Skeletal muscle satellite cell (primary cell): ENCODE results near the gene CEP192.
A peak's percentile ranks its signal among the peaks of the same experiment; 100 is the strongest.

Experiments
- H3K27me3 ChIP-seq: 2 replicates; pipeline ENCODE4 v1.7.0; 2013; ENCODE audit warnings: low read length; ENCODE audit not compliant: control insufficient read depth, insufficient read depth
- H3K36me3 ChIP-seq: 2 replicates; pipeline ENCODE4 v1.7.0; 2013; ENCODE audit warnings: mild to moderate bottlenecking, control low read depth, low read length; ENCODE audit not compliant: insufficient read depth
- H3K4me1 ChIP-seq: 2 replicates; pipeline ENCODE4 v1.7.0; 2013; ENCODE audit warnings: low read length; ENCODE audit not compliant: control insufficient read depth, insufficient read depth
- H3K4me2 ChIP-seq: 2 replicates; pipeline ENCODE4 v1.7.0; 2013; ENCODE audit warnings: mild to moderate bottlenecking, low read length
- H3K4me3 ChIP-seq: 2 replicates; pipeline ENCODE4 v1.7.0; 2013; ENCODE audit warnings: low read length
- H3K9ac ChIP-seq: 2 replicates; pipeline ENCODE4 v1.7.0; 2013; ENCODE audit warnings: mild to moderate bottlenecking, low read depth, low read length, moderate library complexity
- H3K9me3 ChIP-seq: replicated peaks from 2 replicates; pipeline ENCODE4 v1.7.0; 2013; ENCODE audit warnings: mild to moderate bottlenecking, control low read depth, low read length

The CEP192 gene

GRCh38 chr18:13107074-13107473, 115.9 kb downstream of the CEP192 start:
- no peaks in the 10 kb centered on the region for H3K4me1 ChIP-seq
- no peak overlapping the region for H3K4me3 ChIP-seq
- no peaks in the 10 kb centered on the region for H3K27me3 ChIP-seq
- H3K9ac ChIP-seq, result no peak overlapping the region
- no peak overlapping the region for H3K4me2 ChIP-seq
- H3K36me3 ChIP-seq, result peaks cover 54% of the 10 kb centered on the region
- H3K9me3 ChIP-seq, result no peaks in the 10 kb centered on the region

- H3K4me1 ChIP-seq, result no peaks in the 10 kb centered on the region
- no peaks in the 10 kb centered on the region for H3K27me3 ChIP-seq
- H3K9ac ChIP-seq, result no peak overlapping the region
- no peak overlapping the region for H3K4me3 ChIP-seq
- no peaks in the 10 kb centered on the region for H3K9me3 ChIP-seq
- peaks cover 45% of the 10 kb centered on the region for H3K36me3 ChIP-seq
- no peak overlapping the region for H3K4me2 ChIP-seq
Observed at GRCh38 chr18:13108330-13108729, 117.2 kb downstream of the CEP192 start.

GRCh38 chr18:13110559-13110958, 119.4 kb downstream of the CEP192 start:
- no peak overlapping the region for H3K4me2 ChIP-seq
- no peak overlapping the region for H3K4me3 ChIP-seq
- peaks cover 55% of the 10 kb centered on the region for H3K36me3 ChIP-seq
- no peaks in the 10 kb centered on the region for H3K4me1 ChIP-seq
- no peaks in the 10 kb centered on the region for H3K9me3 ChIP-seq
- no peaks in the 10 kb centered on the region for H3K27me3 ChIP-seq
- no peak overlapping the region for H3K9ac ChIP-seq

- Histone ChIP-seq H3K9me3 (no peaks in the 10 kb centered on the region), H3K36me3 (peaks cover 53% of the 10 kb centered on the region), H3K4me1 (no peaks in the 10 kb centered on the region), H3K9ac (no peak overlapping the region), H3K4me2 (no peak overlapping the region), H3K27me3 (no peaks in the 10 kb centered on the region), H3K4me3 (no peak overlapping the region)
Observed at GRCh38 chr18:13112982-13113381, 121.8 kb downstream of the CEP192 start.

GRCh38 chr18:13120255-13120654, 129.1 kb downstream of the CEP192 start:
- H3K9me3 ChIP-seq, result no peaks in the 10 kb centered on the region
- H3K4me1 ChIP-seq, result peaks cover 22% of the 10 kb centered on the region
- H3K9ac ChIP-seq, result peak overlapping the region; percentile 63
- H3K4me3 ChIP-seq, result no peak overlapping the region
- H3K27me3 ChIP-seq, result no peaks in the 10 kb centered on the region
- H3K36me3 ChIP-seq, result peaks cover 25% of the 10 kb centered on the region
- H3K4me2 ChIP-seq, result no peak overlapping the region

- peaks cover 22% of the 10 kb centered on the region for H3K4me1 ChIP-seq
- H3K4me2 ChIP-seq, result peak overlapping the region; percentile 13
- H3K4me3 ChIP-seq, result no peak overlapping the region
- peak overlapping the region; percentile 73 for H3K9ac ChIP-seq
- H3K36me3 ChIP-seq, result peaks cover 22% of the 10 kb centered on the region
- no peaks in the 10 kb centered on the region for H3K27me3 ChIP-seq
- no peaks in the 10 kb centered on the region for H3K9me3 ChIP-seq
Observed at GRCh38 chr18:13120983-13121441, 129.8 kb downstream of the CEP192 start.

- Histone ChIP-seq H3K4me1 (peaks cover 22% of the 10 kb centered on the region), H3K27me3 (no peaks in the 10 kb centered on the region), H3K9ac (no peak overlapping the region), H3K36me3 (peaks cover 18% of the 10 kb centered on the region), H3K4me3 (no peak overlapping the region), H3K9me3 (no peaks in the 10 kb centered on the region), H3K4me2 (no peak overlapping the region)
Observed at GRCh38 chr18:13124411-13124810, 133.2 kb downstream of the CEP192 start.

- peaks cover 18% of the 10 kb centered on the region for H3K4me1 ChIP-seq
- H3K9ac ChIP-seq, result no peak overlapping the region
- no peak overlapping the region for H3K4me2 ChIP-seq
- peaks cover 23% of the 10 kb centered on the region for H3K36me3 ChIP-seq
- no peak overlapping the region for H3K4me3 ChIP-seq
- no peaks in the 10 kb centered on the region for H3K27me3 ChIP-seq
- no peaks in the 10 kb centered on the region for H3K9me3 ChIP-seq
Observed at GRCh38 chr18:13125191-13125590, 134.0 kb downstream of the CEP192 start.

- Histone ChIP-seq H3K4me2 (no peak overlapping the region), H3K9ac (no peak overlapping the region), H3K27me3 (no peaks in the 10 kb centered on the region), H3K4me3 (no peak overlapping the region), H3K36me3 (peaks cover 24% of the 10 kb centered on the region), H3K4me1 (no peaks in the 10 kb centered on the region), H3K9me3 (no peaks in the 10 kb centered on the region)
Observed at GRCh38 chr18:13126966-13127598, 135.9 kb downstream of the CEP192 start.

- Histone ChIP-seq H3K9me3 (no peaks in the 10 kb centered on the region), H3K4me2 (no peak overlapping the region), H3K36me3 (peaks cover 20% of the 10 kb centered on the region), H3K4me1 (no peaks in the 10 kb centered on the region), H3K27me3 (no peaks in the 10 kb centered on the region), H3K4me3 (no peak overlapping the region), H3K9ac (no peak overlapping the region)
Observed at GRCh38 chr18:13131283-13131682, 140.1 kb downstream of the CEP192 start.

GRCh38 chr18:13134551-13135401, 143.6 kb downstream of the CEP192 start:
- H3K27me3 ChIP-seq, result no peaks in the 10 kb centered on the region
- H3K36me3 ChIP-seq, result peaks cover 5% of the 10 kb centered on the region
- H3K4me3 ChIP-seq, result no peak overlapping the region
- no peak overlapping the region for H3K9ac ChIP-seq
- no peak overlapping the region for H3K4me2 ChIP-seq
- H3K9me3 ChIP-seq, result no peaks in the 10 kb centered on the region
- H3K4me1 ChIP-seq, result peaks cover 11% of the 10 kb centered on the region
